ENCODE measurements around the gene CST4. TPM values are rescaled to one million over a fixed set of nuclear protein-coding genes. Genes with fewer than 3 reads are reported as not detected.

CST4 gene
- total and polyA plus RNA-seq, 2 donors (not counting 1 experiment from before 2014, with no cell fraction given): not detected

DNA sequence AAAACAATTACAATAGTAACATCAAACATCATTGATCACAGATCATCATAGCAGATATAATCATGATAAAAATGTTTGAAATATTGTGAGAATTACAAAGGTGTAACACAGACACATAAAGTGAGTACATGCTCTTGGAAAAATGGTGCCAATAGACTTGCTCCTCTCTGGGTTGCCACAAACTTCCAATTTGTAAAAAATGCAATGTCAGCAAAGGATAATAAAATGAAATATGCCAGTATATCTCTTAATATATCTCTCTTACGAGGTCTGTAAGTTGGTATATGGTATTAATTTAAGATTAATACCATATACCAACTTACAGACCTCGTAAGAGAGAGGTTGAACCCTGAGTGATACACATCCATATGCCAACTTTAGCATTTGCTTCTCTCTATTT, 37.7 kb downstream of the CST4 start:
- DNase-seq: no peak

GRCh38 chr20:23649830-23650417, 38.9 kb downstream of the CST4 start:
- Mint-ChIP-seq H3K27me3 (peaks cover 10% of the 10 kb centered on the region), H3K4me3 (no peak overlapping the region), H3K4me1 (no peaks in the 10 kb centered on the region), H3K9me3 (ENCODE audit: insufficient read depth) (no peaks in the 10 kb centered on the region), H3K27ac (no peak overlapping the region)
- no peaks in the 10 kb centered on the region for H3K4me1 ChIP-seq (ENCODE audit: control insufficient read depth in 2 of 2, insufficient read depth in 2 of 2, low read length in 2 of 2)
- H3K27ac ChIP-seq (ENCODE audit: low read length in 2 of 2): no peak overlapping the region
- H2AFZ ChIP-seq (ENCODE audit: insufficient read depth, low read depth, low read length, poor library complexity, severe bottlenecking): no peak overlapping the region
- ChIA-PET CTCF (interaction anchor here (1.0 kb wide), 1 partner anchor 8 kb away, joined by 3 read pairs; no protein-coding TSS in a partner anchor), POLR2A (no interaction called here)
- no peaks in the 10 kb centered on the region for H3K36me3 ChIP-seq (replicated peaks in 1 of 2; ENCODE audit: control extremely low read depth in 1 of 2, control insufficient read depth in 1 of 2, extremely low read depth in 1 of 2, insufficient read depth in 2 of 2, low read length in 1 of 2)
- no peak for DNase-seq
- no CpG with 5 or more reads among the region's 1 CpG for WGBS (ENCODE audit: insufficient coverage)
- H3K9me3 ChIP-seq (ENCODE audit: control extremely low read depth in 1 of 3, control insufficient read depth in 2 of 3, insufficient read depth in 1 of 3, low read length in 2 of 3): no peaks in the 10 kb centered on the region
- ATAC-seq (ENCODE audit: low read depth): no peak
- no peaks in the 10 kb centered on the region for H3K79me2 ChIP-seq (ENCODE audit: control insufficient read depth, insufficient read depth, low read length)
- intact Hi-C loops (cut with micrococcal nuclease): no loop called here
- H3K4me2 ChIP-seq (replicated peaks; ENCODE audit: low read depth, low read length, poor library complexity, severe bottlenecking): no peak overlapping the region
- H3K27me3 ChIP-seq (replicated peaks in 1 of 4; ENCODE audit: control extremely low read depth in 1 of 4, control insufficient read depth in 3 of 4, insufficient read depth in 4 of 4, low read length in 3 of 4): no peaks in the 10 kb centered on the region
- H4K20me1 ChIP-seq (ENCODE audit: control insufficient read depth, insufficient read depth, low read length, poor library complexity, severe bottlenecking): no peaks in the 10 kb centered on the region
- no peak overlapping the region for H3K4me3 ChIP-seq (ENCODE audit: control extremely low read depth in 1 of 5, extremely low read depth in 1 of 5, insufficient read depth in 1 of 5, low read depth in 2 of 5, low read length in 4 of 5)
- no peak overlapping the region for H3K9ac ChIP-seq (ENCODE audit: low read length)
- TF ChIP-seq, protein P1, sequence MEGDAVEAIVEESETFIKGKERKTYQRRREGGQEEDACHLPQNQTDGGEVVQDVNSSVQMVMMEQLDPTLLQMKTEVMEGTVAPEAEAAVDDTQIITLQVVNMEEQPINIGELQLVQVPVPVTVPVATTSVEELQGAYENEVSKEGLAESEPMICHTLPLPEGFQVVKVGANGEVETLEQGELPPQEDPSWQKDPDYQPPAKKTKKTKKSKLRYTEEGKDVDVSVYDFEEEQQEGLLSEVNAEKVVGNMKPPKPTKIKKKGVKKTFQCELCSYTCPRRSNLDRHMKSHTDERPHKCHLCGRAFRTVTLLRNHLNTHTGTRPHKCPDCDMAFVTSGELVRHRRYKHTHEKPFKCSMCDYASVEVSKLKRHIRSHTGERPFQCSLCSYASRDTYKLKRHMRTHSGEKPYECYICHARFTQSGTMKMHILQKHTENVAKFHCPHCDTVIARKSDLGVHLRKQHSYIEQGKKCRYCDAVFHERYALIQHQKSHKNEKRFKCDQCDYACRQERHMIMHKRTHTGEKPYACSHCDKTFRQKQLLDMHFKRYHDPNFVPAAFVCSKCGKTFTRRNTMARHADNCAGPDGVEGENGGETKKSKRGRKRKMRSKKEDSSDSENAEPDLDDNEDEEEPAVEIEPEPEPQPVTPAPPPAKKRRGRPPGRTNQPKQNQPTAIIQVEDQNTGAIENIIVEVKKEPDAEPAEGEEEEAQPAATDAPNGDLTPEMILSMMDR (IDR thresholded peaks at IDR 0.05): no peak
- TF ChIP-seq EZH2 (IDR thresholded peaks at IDR 0.05; ENCODE audit: borderline replicate concordance, insufficient read depth, low read depth, low read length, poor library complexity, severe bottlenecking): no peak

More for the DNA sequence above, 37.7 kb downstream of the CST4 start:
- H3K9me3 Mint-ChIP-seq (ENCODE audit: insufficient read depth): no peaks in the 10 kb centered on the region
- peaks cover 5 to 10% of the 10 kb centered on the region in 2 donors for H3K4me1 ChIP-seq (ENCODE audit: control insufficient read depth in 2 of 2, insufficient read depth in 2 of 2, low read length in 2 of 2)
- H3K27ac ChIP-seq (ENCODE audit: low read length in 2 of 2): no peak overlapping the region
- no peak overlapping the region for H3K4me3 Mint-ChIP-seq
- intact Hi-C loops (cut with micrococcal nuclease): no loop called here
- no peaks in the 10 kb centered on the region for H4K20me1 ChIP-seq (ENCODE audit: control insufficient read depth, insufficient read depth, low read length, poor library complexity, severe bottlenecking)
- no peaks in the 10 kb centered on the region for H3K9me3 ChIP-seq (ENCODE audit: control extremely low read depth in 1 of 3, control insufficient read depth in 2 of 3, insufficient read depth in 1 of 3, low read length in 2 of 3)
- no peaks in the 10 kb centered on the region for H3K79me2 ChIP-seq (ENCODE audit: control insufficient read depth, insufficient read depth, low read length)
- H3K27me3 ChIP-seq (replicated peaks in 1 of 4; ENCODE audit: control extremely low read depth in 1 of 4, control insufficient read depth in 3 of 4, insufficient read depth in 4 of 4, low read length in 3 of 4): no peaks in the 10 kb centered on the region
- CTCF ChIA-PET: no interaction called here
- no CpG with 5 or more reads among the region's 2 CpGs for WGBS (ENCODE audit: insufficient coverage)
- no peaks in the 10 kb centered on the region for H3K36me3 ChIP-seq (replicated peaks in 1 of 2; ENCODE audit: control extremely low read depth in 1 of 2, control insufficient read depth in 1 of 2, extremely low read depth in 1 of 2, insufficient read depth in 2 of 2, low read length in 1 of 2)
- no peak overlapping the region for H3K27ac Mint-ChIP-seq
- peaks cover 17% of the 10 kb centered on the region for H3K27me3 Mint-ChIP-seq
- H3K4me3 ChIP-seq (ENCODE audit: control extremely low read depth in 1 of 5, extremely low read depth in 1 of 5, insufficient read depth in 1 of 5, low read depth in 2 of 5, low read length in 4 of 5): no peak overlapping the region
- no peak for TF ChIP-seq EZH2 (IDR thresholded peaks at IDR 0.05; ENCODE audit: borderline replicate concordance, insufficient read depth, low read depth, low read length, poor library complexity, severe bottlenecking)
- TF ChIP-seq, protein P1 (IDR thresholded peaks at IDR 0.05): no peak
- no peak overlapping the region for H3K4me2 ChIP-seq (replicated peaks; ENCODE audit: low read depth, low read length, poor library complexity, severe bottlenecking)
- POLR2A ChIA-PET: no interaction called here
- H3K9ac ChIP-seq (ENCODE audit: low read length): no peak overlapping the region
- H2AFZ ChIP-seq (ENCODE audit: insufficient read depth, low read depth, low read length, poor library complexity, severe bottlenecking): no peak overlapping the region
- H3K4me1 Mint-ChIP-seq: peaks cover 6% of the 10 kb centered on the region
- no peak for ATAC-seq (ENCODE audit: low read depth)
